CD4-positive, alpha-beta T cell treated with Interleukin-21 for 1 hour (primary cell): ENCODE results near the gene APPBP2.
"Not testable (repeated sequence)": the region's sequence is repeated elsewhere in the genome, so short reads cannot be mapped to it uniquely, and the experiment has no call there.

Source experiments
- DNase-seq: peaks from one replicate; pipeline ENCODE4 v3.0.0-alpha.2; 2020

APPBP2 gene, protein sequence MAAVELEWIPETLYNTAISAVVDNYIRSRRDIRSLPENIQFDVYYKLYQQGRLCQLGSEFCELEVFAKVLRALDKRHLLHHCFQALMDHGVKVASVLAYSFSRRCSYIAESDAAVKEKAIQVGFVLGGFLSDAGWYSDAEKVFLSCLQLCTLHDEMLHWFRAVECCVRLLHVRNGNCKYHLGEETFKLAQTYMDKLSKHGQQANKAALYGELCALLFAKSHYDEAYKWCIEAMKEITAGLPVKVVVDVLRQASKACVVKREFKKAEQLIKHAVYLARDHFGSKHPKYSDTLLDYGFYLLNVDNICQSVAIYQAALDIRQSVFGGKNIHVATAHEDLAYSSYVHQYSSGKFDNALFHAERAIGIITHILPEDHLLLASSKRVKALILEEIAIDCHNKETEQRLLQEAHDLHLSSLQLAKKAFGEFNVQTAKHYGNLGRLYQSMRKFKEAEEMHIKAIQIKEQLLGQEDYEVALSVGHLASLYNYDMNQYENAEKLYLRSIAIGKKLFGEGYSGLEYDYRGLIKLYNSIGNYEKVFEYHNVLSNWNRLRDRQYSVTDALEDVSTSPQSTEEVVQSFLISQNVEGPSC

DNA sequence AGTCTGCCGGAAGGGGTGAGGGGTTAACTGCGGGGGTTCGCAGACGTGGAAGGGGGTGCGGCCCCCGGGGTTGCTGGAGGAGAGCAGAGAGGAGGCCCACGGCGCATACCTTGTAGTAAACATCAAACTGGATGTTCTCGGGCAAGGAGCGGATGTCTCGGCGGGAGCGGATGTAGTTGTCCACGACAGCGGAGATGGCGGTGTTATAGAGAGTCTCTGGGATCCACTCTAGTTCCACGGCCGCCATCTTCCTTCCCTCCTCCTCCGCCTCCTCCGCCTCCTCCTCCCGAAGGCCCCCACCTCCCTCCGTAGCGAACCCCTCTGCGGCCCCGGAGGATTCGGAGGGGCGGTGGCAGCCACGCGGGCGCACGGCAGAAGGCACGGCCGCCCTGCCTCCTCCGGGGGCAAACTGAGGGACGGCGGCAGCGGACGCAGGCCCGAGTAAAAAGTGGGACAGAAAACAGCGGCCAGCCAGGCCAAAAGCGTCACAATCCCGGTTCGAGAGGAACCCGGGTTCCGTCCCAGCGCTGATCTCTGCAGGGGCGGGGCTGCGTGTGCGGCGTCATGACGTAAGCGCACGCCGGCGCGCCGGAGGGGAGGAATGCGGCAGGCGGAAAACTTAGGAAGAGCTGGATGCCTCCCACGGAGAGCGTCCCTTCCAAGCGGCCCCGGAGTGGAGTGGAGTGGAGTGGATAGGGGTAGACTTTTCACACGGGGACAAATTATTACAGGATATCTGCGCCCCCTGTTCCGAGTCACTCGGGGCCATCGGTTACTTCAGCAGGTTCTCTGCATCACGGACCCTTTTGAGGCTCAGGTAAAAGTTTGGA is at the start of gene APPBP2:
Gene APPBP2 (minus strand): TSS at position 558 of the 830 bp plus-strand sequence. CDS start 311 bp downstream, at position 247.
- peak; percentile 71 for DNase-seq

DNA sequence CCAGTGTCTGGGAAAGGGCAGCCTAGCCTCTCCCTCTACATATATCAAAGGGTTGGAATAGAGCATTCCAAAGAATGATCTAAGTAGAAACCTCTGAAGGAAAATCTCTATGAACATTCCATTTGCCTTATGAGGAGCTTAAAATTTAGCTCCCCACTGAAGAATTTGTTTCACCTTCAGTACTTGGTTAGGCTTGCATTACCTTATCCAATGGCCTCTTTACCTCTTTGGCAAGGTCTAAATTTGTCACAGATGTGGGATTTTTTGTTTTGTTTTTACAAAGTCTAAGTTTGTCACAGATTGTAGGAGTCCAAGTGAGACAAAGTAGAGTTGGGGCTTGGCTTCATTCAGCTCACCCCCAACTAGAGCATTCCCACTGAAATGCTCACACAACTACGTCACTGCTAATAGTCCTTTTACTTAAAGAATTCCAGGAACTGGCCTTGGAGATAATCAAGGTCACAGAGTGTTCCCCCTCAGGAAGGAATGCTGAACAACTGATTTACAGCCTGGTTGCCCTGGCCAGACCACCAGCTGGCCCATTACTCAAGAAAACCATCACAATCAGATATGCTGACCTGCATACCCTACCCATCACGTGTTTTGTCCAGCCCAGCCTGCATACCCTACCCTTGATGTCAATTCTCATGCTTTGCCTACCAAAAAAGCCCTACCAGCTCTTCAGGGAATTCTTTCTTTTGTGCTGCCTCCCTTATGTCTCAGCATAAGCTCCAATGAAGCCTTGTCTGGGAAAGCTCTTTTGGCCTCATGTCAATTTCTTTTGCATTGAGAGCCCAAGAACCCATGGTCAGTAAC is 47.4 kb upstream of the APPBP2 start:
- no peak for DNase-seq

DNA sequence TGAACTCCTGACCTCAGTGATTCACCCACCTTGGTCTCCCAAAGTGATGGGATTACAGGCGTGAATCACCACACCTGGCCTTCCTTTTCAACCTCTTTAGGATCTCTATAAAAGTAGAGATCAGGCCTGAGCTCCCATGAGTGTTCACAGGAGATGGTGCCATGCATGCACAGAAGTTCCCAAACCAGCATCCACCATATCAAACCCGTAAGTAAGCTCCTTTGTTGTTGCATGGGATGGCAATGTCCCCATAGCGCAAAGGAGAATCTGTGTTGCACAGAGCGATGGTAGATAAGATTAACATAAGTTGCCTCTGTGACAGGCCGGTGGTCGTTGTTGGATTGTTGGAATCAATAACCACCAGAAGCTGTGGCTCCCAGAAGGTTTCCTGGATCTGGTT is 39.2 kb upstream of the APPBP2 start:
- no peak for DNase-seq

DNA sequence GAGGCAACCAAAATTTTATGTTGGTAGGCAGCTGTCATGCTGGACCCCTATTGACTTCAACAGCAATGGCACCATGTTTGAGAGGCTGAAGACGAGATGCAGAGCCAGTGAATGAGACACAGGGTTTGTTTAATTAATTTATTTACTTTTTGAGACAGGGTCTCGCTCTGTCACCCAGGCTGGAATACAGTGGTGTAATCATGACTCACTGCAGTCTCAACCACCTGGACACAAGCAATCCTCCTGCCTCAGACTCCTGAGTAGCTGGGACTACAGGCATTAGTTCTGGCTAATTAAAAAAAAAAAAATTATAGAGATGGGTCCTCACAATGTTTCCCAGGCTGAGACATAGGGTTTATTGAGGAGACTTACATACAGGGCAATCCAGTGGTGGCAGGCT is 37.7 kb upstream of the APPBP2 start:
- DNase-seq: no peak

DNA sequence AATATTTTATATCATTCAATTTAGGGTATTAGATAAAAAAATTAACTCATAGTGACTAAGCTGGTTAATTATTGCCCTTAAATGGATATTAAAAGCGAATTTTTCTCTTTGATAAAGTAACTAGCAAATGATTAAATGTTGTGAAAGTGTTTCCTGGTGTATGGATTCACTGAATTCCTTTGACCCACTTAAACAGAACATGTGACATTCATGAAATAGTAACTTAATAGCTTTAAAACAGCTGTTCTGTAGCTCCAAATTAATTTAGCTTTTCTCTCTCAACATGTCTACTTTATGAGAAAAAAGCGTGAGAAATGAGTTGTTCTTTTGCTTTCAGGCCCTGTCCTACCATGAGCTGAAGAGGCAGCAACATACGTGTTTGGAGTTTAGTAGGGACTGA is 36.4 kb upstream of the APPBP2 start:
- DNase-seq: no peak

DNA sequence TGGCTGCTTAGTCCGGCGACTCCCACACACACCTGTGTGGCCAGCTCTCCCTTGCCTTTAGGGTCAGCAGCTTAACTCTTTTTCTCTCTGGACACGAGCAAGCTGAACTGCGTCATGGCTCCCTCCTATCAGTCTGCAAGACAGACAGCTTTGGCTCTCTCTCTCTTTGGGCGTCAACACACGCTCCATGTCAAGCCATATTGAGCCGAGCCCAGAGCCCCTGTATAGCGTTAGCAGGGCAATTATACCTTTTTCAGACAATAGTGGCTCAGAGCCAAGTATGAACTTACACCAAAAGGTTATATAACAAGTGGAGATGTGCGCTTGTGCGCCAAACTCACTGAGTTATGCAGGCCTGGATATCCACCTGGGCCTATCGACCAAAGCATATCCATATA is 34.8 kb upstream of the APPBP2 start:
- DNase-seq: no peak

DNA sequence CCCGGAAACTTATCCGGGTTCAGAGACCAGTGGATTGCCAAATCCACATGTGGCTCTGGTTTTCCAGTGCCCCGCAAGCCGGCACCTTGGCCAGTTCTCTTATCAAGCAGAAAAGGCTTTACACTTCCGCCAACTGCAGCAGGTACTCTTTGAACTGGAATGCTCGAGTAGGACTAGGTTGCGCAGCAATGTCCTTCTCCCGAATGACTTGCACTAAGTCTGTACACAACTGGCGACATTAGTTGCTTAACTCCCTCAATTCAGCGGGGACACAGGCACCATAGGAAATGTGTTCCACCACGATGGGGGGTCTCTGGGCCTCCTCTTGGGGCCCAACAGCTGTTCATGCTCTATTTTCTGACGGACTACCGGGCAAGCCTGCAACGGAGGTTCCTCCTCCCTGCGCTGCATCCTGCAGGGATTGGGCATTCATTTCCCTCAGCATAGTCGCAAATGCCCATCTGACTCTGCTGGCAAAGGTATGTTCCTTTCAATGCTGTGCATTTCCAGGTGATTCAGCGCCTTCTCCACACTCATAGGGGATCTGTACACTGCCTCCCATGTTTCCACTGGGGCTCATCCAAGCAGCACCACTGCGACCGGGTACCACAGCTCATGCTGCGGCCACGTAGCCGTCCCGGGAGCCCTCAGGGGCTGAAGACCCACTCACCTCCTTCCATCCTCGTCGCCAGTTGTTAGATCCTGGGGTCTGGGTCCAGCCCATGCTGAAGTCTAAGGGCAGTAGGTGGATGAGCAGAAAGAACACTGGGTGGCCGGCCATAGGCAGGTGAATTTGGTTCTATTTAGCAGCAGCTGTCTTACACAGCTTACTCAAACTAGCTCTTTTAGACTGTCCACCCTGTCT is 34.2 kb upstream of the APPBP2 start:
- DNase-seq: no peak

DNA sequence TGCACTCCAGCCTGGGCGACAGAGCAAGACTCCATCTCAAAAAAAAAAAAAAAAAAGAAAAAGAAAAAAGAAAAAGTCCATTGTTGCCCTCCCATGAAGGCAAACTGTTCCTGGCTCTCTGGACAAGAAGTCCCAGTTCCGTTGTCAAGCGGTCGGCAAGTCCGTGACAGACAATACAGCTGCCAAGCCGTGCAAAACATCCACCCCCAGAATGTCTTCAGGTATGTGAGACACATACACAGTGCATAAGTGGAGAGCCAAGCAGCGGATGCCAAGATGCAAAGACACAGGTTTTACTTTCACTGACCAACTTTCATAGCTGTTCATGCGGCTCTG is 33.6 kb upstream of the APPBP2 start:
- DNase-seq: no peak

DNA sequence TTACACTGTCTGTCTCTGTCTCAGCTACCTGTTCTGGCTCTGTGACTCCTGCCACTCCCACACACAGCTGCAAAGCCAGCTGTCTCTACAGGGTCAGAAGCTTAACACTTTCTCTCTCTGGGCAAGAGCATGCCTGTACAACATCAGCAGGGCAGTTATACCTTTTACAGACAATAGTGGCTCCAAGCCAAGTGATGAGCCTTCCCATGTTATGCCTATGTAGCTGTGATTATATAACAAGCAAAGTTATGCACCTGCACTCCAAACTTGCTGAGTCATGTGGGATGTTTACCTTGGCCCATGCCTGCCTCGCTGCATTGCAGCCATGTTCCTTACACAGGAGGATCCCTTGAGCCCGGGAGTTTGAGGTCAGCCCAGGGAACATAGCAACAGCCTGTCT is 31.8 kb upstream of the APPBP2 start:
- peak; percentile 11 for DNase-seq

DNA sequence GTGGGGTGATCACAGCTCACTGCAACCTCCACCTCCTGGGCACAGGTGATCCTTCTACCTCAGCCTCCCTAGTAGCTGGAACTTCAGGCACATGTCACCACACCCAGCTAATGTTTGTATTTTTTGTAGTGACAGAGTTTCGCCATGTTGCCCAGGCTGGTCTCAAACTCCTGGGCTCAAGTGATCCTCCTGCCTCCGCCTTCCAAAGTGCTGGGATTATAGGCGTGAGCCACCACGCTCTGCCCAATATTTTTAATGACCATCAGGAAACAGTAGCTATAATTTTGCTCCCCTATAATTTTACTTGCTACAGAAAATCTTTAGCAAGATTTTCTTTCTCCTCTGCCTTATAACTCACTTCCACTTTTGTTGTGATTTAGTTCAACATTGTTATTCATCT is 29.7 kb upstream of the APPBP2 start:
- no peak for DNase-seq

DNA sequence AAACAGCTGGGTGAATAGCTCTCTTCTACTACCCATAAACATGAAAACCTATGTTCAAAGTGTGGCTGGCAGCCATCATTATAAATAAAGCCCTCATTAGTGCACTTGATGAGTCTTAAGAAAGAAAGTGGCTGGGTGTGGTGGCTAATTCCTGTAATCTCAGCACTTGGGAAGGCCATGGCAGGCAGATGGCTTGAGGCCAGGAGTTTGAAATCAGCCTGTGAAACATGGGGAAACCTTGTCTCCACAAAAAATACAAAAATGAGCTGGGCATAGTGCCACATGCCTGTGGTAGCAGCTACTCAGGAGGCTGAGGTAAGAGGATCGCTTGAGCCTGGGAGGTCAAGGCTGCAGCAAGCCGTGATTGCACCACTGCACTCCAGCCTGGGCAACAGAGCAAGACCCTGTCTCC is 28.3 kb upstream of the APPBP2 start:
- DNase-seq: no peak

DNA sequence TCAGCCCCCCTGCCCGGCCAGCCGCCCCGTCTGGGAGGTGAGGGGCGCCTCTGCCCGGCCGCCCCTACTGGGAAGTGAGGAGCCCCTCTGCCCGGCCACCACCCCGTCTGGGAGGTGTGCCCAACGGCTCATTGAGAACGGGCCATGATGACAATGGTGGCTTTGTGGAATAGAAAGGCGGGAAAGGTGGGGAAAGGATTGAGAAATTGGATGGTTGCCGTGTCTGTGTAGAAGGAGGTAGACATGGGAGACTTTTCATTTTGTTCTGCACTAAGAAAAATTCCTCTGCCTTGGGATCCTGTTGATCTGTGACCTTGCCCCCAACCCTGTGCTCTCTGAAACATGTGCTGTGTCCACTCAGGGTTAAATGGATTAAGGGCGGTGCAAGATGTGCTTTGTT is 26.2 kb upstream of the APPBP2 start:
- not testable (repeated sequence) for DNase-seq

DNA sequence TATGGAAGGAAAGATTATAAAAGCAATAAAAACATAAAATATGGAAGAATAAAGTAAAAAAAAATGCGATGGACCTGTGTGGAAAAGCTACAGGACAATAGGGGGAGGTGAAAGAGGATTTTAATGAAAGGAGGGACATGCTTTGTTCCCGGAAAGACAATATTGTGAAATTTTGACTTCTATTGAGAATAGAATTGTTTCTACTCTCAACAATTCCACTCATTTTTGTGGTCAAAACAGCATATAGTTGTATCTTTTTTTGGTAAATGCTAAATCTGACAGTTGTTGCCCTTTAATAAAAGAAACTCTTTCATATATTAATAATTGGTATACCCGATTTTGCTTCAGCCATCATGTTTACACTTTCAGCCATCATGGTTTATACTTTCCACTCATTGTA is 22.9 kb upstream of the APPBP2 start:
- no peak for DNase-seq

DNA sequence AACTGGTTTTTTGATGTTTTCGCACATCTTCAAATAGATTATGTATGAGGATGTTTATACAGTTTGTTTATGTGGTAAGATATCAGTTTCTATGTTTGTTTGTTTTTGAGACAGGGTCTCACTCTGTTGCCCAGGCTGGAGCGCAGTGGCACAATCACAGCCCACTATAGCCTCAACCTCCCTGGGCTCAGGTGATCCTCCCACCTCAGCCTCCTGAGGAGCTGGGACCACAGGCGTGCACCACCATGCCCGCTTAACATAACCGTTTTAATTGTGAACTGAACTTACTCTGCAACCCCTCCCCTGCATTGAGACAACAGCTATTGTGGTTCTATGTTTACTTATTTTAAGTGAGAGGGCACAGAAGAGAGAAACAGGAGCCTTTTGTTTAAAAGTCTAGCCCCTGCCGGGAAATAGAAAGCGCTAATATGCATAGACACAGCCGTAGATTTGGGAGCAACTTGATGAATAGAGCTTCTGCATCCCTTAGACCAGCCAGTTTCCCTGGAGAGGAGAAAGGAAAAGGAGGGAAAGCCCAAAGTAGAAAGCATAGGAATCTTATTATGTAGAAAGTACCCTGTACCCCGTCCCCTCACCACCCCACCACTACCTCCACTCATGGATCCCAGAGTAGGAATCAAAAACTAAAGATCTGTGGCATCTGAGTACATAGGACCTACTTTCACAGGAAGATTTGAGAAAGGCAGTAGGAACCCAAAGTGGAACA is 19.6 kb upstream of the APPBP2 start:
- no peak for DNase-seq

DNA sequence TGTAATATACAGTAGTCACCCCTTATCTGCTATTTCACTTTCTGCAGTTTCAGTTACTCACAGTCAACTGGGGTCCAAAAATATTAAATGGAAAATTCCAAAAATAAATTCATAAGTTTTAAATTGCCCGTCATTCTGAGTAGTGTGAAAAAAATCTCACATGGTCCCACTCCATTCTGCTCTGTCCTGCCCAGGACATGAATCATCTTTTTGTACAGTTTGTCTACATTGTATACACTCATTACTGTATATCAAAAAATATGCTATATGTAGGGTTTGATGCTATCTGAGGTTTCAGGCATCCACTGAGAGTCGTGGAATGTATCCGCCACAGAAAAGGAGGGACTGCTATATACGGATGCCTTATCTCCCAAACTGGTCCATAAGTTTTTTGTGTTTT is 16.0 kb upstream of the APPBP2 start:
- no peak for DNase-seq

DNA sequence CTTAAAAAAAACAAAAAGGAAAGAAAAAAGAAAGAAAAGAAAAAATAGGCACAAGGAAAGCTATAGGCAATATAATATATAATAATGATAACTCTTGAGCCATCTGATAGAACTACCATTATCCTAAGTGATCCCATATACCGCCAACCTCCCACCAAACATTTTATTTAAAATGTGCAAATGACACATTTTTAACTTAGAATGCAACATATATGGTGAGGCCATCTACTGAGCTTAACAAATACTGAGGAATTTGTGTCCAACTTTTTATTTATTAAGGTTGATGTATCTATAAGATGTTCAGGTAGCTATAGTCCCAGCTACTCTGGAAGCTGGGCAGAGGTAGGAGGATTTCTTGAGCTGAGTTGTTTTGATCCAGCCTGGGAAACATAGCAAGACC is 14.4 kb upstream of the APPBP2 start:
- DNase-seq: no peak

DNA sequence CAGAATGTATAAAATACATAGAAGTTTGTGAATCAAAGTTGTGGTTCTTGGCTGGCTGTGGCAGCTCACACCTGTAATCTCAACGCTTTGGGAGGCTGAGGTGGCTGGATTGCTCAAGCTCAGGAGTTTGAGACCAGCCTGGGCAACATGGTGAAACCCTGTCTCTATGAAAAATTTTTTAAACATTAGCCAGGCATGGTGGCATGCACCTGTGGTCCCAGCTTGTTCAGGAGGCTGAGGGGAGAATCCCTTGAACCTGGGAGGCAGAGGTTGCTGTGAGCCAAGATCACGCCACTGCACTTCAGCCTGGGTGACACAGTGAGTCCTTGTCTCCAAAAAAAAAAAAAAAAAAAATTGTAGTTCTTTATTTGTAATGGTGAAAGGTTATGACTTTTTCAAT is 13.8 kb upstream of the APPBP2 start:
- no peak for DNase-seq

DNA sequence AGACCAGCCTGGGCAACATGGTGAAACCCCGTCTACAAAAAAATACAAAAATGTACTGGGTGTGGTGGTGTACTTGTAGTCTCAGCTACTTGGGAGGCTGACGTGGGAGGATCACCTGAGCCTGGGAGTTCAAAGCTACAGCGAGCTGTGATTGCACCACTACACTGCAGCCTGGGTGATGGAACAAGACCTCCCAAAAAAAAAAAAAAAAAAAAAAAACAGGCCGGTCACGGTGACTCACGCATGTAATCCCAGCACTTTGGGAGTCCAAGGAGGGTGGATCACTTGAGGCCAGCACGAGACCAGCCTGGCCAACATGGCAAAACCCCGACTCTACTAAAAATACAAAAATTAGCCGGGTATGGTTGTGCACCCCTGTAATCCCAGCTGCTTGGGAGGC is 12.7 kb upstream of the APPBP2 start:
- no peak for DNase-seq

DNA sequence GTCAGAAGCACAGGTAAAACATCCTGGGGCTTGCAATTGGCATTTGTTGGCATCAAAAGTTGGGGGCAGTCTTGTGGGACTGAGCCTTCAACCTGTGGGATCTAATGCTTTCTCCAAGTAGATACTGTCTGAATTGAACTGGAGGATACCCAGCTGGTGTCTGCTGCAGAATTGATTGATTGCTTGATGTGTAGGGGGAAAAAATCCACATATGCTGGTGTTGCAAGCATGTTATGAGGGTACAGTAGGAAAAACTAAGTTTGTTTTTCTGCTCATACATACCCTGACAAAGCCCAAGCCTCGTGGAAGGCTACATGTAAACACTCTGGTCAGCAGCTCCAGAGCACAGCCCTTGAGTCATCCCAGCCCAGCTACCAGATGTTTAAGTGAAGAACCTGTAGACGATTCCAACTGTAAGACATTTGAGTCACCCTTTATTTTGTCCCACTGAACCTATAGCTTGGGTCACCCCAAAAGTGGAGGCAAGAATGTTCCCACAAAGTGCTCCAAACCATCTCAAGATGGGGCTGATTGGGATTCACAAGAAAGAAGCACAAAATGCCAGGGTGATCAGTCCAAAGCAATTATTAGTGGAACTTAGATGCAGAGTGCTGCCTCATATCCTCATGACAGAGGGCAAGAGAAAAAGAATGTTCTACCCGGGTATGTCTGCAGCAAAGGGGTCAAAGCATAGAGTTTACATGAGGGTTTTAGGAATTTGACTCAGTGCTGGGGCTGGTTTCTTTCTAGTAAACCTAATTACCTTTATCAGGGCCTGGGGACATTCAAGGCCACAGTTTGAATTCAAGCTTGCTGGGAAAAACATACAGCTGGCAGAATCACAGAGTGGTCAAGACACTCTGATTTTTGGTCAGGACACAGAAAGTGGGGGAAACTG is 9.6 kb upstream of the APPBP2 start:
- DNase-seq: no peak

DNA sequence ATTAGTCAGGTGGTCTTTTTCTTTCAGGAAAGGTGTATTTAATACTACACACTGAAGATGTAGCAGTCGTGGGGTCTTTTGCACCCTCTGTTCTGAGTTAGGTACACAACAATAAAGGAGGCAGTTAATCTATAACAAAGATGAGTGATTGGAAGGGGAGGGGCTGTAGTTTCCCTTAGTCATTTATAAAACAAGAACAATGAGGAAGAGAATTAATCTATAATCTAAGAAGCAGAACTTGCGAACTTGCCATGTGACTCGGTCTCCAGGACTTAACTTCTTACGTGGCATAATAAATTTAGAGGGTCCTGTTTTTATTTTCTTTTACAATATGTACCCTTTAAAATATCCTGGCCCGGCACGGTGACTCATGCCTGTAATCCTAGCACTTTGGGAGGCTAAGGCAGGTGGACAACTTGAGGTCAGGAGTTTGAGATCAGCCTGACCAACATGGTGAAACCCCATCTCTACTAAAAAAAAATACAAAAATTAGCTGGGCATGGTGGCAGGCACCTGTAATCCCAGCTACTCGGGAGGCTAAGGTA is 8.6 kb upstream of the APPBP2 start:
- DNase-seq: no peak
